ENCODE data around the gene FKRP.
A peak's percentile ranks its signal among the peaks of the same experiment; 100 is the strongest.

DNA sequence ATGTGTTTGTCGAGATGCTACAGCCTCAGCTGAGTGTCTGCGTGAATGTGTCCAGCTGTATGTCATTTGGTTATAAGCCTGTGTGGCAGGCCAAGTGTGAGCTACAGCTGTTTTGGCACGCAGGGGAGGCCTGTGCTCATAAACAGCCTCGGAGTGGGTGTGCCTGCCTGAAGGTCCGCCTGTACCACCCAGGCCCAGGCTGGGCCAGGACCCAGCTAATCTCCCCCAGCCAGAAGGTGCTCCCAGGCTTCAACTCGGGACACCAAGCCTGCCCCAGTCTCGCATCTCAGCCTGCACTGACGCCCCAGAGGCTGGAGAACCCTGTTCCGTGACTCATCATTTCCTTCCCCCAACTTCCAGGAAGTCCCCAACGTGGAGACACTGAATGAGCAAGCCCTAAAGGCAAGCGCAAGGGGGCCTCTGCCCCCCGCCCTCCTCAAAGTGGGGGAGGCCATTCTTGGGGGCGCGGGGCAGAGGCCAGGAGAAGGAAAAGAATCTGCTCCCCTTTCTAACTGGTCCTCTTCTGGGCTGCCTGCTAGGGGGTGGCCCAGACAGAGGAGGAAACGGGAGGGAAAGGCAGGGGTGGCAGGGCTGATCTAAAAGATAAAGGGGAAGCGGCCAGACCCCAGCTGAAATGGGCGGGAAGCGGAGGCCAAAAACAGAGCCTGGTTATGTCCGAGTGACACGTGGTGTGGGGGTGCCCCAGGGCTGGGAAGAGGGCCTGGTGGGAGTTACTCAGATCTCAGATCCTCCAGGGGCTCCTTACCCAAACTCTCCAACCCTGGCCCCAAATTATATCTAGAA is 40.6 kb downstream of the FKRP start:
- TF ChIP-seq, protein P1, sequence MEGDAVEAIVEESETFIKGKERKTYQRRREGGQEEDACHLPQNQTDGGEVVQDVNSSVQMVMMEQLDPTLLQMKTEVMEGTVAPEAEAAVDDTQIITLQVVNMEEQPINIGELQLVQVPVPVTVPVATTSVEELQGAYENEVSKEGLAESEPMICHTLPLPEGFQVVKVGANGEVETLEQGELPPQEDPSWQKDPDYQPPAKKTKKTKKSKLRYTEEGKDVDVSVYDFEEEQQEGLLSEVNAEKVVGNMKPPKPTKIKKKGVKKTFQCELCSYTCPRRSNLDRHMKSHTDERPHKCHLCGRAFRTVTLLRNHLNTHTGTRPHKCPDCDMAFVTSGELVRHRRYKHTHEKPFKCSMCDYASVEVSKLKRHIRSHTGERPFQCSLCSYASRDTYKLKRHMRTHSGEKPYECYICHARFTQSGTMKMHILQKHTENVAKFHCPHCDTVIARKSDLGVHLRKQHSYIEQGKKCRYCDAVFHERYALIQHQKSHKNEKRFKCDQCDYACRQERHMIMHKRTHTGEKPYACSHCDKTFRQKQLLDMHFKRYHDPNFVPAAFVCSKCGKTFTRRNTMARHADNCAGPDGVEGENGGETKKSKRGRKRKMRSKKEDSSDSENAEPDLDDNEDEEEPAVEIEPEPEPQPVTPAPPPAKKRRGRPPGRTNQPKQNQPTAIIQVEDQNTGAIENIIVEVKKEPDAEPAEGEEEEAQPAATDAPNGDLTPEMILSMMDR (IDR thresholded peaks at IDR 0.05), result no peak
- TF ChIP-seq ZNF302 (CRISPR knock-in tag; IDR thresholded peaks at IDR 0.05) (no peak), EP300 (IDR thresholded peaks at IDR 0.05) (no peak), RARB (CRISPR knock-in tag; IDR thresholded peaks at IDR 0.05) (peak; percentile 68; the same call in 1 of the 2 replicates), ESRRA (IDR thresholded peaks at IDR 0.05; ENCODE audit: borderline replicate concordance, low read length) (no peak), SMC3 (IDR thresholded peaks at IDR 0.05) (no peak; the same call in 2 of the 3 replicates), RFX5 (IDR thresholded peaks at IDR 0.05) (no peak), CEBPB (IDR thresholded peaks at IDR 0.05) (no peak), MYC (IDR thresholded peaks at IDR 0.05; ENCODE audit: borderline replicate concordance, low read length) (peak; percentile 86), POLR2AphosphoS2 (conservative IDR thresholded peaks at IDR 0.05; ENCODE audit: low read length) (no peak), NR3C1 (IDR thresholded peaks at IDR 0.05) (no peak)
- TF ChIP-seq, protein P2, sequence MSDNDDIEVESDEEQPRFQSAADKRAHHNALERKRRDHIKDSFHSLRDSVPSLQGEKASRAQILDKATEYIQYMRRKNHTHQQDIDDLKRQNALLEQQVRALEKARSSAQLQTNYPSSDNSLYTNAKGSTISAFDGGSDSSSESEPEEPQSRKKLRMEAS (IDR thresholded peaks at IDR 0.05), result peak; percentile 73
- TF ChIP-seq, protein P3, sequence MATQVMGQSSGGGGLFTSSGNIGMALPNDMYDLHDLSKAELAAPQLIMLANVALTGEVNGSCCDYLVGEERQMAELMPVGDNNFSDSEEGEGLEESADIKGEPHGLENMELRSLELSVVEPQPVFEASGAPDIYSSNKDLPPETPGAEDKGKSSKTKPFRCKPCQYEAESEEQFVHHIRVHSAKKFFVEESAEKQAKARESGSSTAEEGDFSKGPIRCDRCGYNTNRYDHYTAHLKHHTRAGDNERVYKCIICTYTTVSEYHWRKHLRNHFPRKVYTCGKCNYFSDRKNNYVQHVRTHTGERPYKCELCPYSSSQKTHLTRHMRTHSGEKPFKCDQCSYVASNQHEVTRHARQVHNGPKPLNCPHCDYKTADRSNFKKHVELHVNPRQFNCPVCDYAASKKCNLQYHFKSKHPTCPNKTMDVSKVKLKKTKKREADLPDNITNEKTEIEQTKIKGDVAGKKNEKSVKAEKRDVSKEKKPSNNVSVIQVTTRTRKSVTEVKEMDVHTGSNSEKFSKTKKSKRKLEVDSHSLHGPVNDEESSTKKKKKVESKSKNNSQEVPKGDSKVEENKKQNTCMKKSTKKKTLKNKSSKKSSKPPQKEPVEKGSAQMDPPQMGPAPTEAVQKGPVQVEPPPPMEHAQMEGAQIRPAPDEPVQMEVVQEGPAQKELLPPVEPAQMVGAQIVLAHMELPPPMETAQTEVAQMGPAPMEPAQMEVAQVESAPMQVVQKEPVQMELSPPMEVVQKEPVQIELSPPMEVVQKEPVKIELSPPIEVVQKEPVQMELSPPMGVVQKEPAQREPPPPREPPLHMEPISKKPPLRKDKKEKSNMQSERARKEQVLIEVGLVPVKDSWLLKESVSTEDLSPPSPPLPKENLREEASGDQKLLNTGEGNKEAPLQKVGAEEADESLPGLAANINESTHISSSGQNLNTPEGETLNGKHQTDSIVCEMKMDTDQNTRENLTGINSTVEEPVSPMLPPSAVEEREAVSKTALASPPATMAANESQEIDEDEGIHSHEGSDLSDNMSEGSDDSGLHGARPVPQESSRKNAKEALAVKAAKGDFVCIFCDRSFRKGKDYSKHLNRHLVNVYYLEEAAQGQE (IDR thresholded peaks at IDR 0.05), result no peak

All from A549 (cell line).